IMR-90 (cell line): ENCODE measurements around the gene USP32. TPM values are rescaled to one million over a fixed set of nuclear protein-coding genes. Genes with fewer than 3 reads are reported as not detected.

Experiments
- ATAC-seq: fragments of 200-7000 bp; cut with Tn5 transposase; 2 replicates; pipeline ENCODE4 v1.9.1; 2020; ENCODE audit warnings: low read depth, mild to moderate bottlenecking, moderate library complexity
- BruUV-seq: library from RNA; stranded (reverse); fragments of 400-500 nt; replicated peaks from 2 replicates; lab custom pipeline; 2021; lab: Mats Ljungman, UMichigan
- CTCF ChIA-PET: fragments of 300-600 bp; formaldehyde crosslinking; extraction: SDS; loops from one replicate; lab custom pipeline; 2021; ENCODE audit warnings: antibody characterized with exemption; lab: Yijun Ruan, JAX
- POLR2A ChIA-PET: fragments of 300-600 bp; sonication (Branson Sonifier 250); formaldehyde crosslinking; loops from one replicate; lab custom pipeline; 2022; ENCODE audit warnings: antibody characterized with exemption; ENCODE audit not compliant: unreplicated experiment; lab: Charles Lee
- DNase-seq: peaks from one replicate; pipeline ENCODE4 v3.0.0; 2013
- H2AFZ ChIP-seq: replicated peaks from 2 replicates; pipeline ENCODE3; 2013; ENCODE audit warnings: low read length, mild to moderate bottlenecking; ENCODE audit not compliant: poor library complexity
- H2AK5ac ChIP-seq: 2 replicates; pipeline ENCODE4 v1.6.1; 2013; ENCODE audit warnings: low read depth, low read length, inconsistent platforms
- H2AK9ac ChIP-seq: replicated peaks from 2 replicates; pipeline ENCODE3; 2013; ENCODE audit warnings: mild to moderate bottlenecking, low read depth, low read length, moderate library complexity; ENCODE audit not compliant: poor library complexity
- H2BK120ac ChIP-seq: 2 replicates; pipeline ENCODE4 v1.6.1; 2013; ENCODE audit warnings: low read depth, low read length, inconsistent platforms
- H2BK15ac ChIP-seq: 3 replicates; pipeline ENCODE4 v1.6.1; 2013; ENCODE audit warnings: low read depth, low read length, inconsistent platforms
- H2BK20ac ChIP-seq: 2 replicates; pipeline ENCODE4 v1.6.1; 2013; ENCODE audit warnings: low read depth, mild to moderate bottlenecking, inconsistent platforms, low read length, moderate library complexity
- H2BK5ac ChIP-seq: 2 replicates; pipeline ENCODE4 v1.6.1; 2013; ENCODE audit warnings: mild to moderate bottlenecking, low read depth, low read length, inconsistent platforms; ENCODE audit not compliant: poor library complexity, severe bottlenecking
- H3K14ac ChIP-seq: replicated peaks from 2 replicates; pipeline ENCODE4 v1.6.1; 2013; ENCODE audit warnings: low read depth, low read length, inconsistent platforms
- H3K18ac ChIP-seq: 2 replicates; pipeline ENCODE4 v1.6.1; 2013; ENCODE audit warnings: low read depth, low read length, control low read depth
- H3K23ac ChIP-seq: 2 replicates; pipeline ENCODE4 v1.6.1; 2013; ENCODE audit warnings: low read depth, low read length, inconsistent platforms
- H3K27ac ChIP-seq: 2 replicates; pipeline ENCODE4 v1.5.1; 2013; ENCODE audit warnings: mild to moderate bottlenecking, control low read depth, low read length; ENCODE audit not compliant: insufficient read depth
- H3K27me3 ChIP-seq: 2 replicates; pipeline ENCODE4 v1.6.1; 2013; ENCODE audit warnings: low read length; ENCODE audit not compliant: control insufficient read depth, insufficient read depth
- H3K36me3 ChIP-seq: 2 replicates; pipeline ENCODE4 v1.6.1; 2013; ENCODE audit warnings: low read length, mixed read lengths; ENCODE audit not compliant: control insufficient read depth, insufficient read depth
- H3K4ac ChIP-seq: 2 replicates; pipeline ENCODE4 v1.6.1; 2013; ENCODE audit warnings: low read depth, low read length, inconsistent platforms
- H3K4me1 ChIP-seq: 2 replicates; pipeline ENCODE4 v1.6.1; 2013; ENCODE audit warnings: low read length, mixed read lengths; ENCODE audit not compliant: control insufficient read depth, insufficient read depth
- H3K4me2 ChIP-seq: 2 replicates; pipeline ENCODE4 v1.6.1; 2013; ENCODE audit warnings: low read depth, mild to moderate bottlenecking, control low read depth, low read length, moderate library complexity
- H3K4me3 ChIP-seq: 2 replicates; pipeline ENCODE4 v1.5.1; 2013; ENCODE audit warnings: low read depth, mild to moderate bottlenecking, control low read depth, low read length, moderate library complexity; ENCODE audit not compliant: insufficient read depth
- H3K56ac ChIP-seq: 2 replicates; pipeline ENCODE4 v1.6.1; 2013; ENCODE audit warnings: low read length, inconsistent platforms; ENCODE audit not compliant: insufficient read depth; ENCODE audit errors: extremely low read depth
- H3K79me1 ChIP-seq, 2 experiments: 2 replicates each; pipeline ENCODE4 v1.6.1; 2013; ENCODE audit warnings: low read length in 2 of 2, inconsistent platforms in 1 of 2, low read depth in 1 of 2
- H3K9ac ChIP-seq: 2 replicates; pipeline ENCODE4 v1.6.1; 2013; ENCODE audit warnings: low read depth, low read length, control low read depth
- H3K9me1 ChIP-seq: 2 replicates; pipeline ENCODE4 v1.6.1; 2013; ENCODE audit warnings: low read length, inconsistent platforms; ENCODE audit not compliant: insufficient read depth
- H3K9me3 ChIP-seq: 2 replicates; pipeline ENCODE4 v1.6.1; 2013; ENCODE audit warnings: low read length; ENCODE audit not compliant: control insufficient read depth, insufficient read depth
- H4K20me1 ChIP-seq: 2 replicates; pipeline ENCODE4 v1.6.1; 2013; ENCODE audit warnings: low read length, inconsistent platforms; ENCODE audit not compliant: insufficient read depth
- H4K5ac ChIP-seq: 2 replicates; pipeline ENCODE4 v1.6.1; 2013; ENCODE audit warnings: mild to moderate bottlenecking, low read depth, low read length, control low read depth
- H4K8ac ChIP-seq, 2 experiments: 2 replicates each; pipeline ENCODE4 v1.6.1; 2013; ENCODE audit warnings: low read depth in 2 of 2, low read length in 2 of 2, control low read depth in 1 of 2, inconsistent platforms in 1 of 2
- H4K91ac ChIP-seq: 2 replicates; pipeline ENCODE4 v1.6.1; 2013; ENCODE audit warnings: low read depth, low read length, inconsistent platforms; ENCODE audit not compliant: insufficient read depth
- BHLHE40 ChIP-seq: fragments of 150-350 bp; IDR thresholded peaks from 2 replicates; pipeline ENCODE4 v1.6.1; 2016; ENCODE audit warnings: mild to moderate bottlenecking, low read depth, low read length
- CEBPB ChIP-seq: IDR thresholded peaks from 2 replicates; pipeline ENCODE4 v1.6.1; 2012; ENCODE audit warnings: low read depth, low read length, improper control_type of control experiment
- CHD1 ChIP-seq: IDR thresholded peaks from 2 replicates; pipeline ENCODE4 v1.6.1; 2012; ENCODE audit warnings: low read depth, low read length, improper control_type of control experiment
- CTCF ChIP-seq: conservative IDR thresholded peaks from 2 replicates; pipeline ENCODE4 v1.5.1; 2012; ENCODE audit warnings: mild to moderate bottlenecking, low read depth, low read length, improper control_type of control experiment
- ELK1 ChIP-seq: fragments of 150-350 bp; IDR thresholded peaks from 2 replicates; pipeline ENCODE4 v1.6.1; 2016; ENCODE audit warnings: low read depth, mild to moderate bottlenecking, low read length, moderate library complexity, borderline replicate concordance
- FOS ChIP-seq: fragments of 150-350 bp; IDR thresholded peaks from 2 replicates; pipeline ENCODE4 v1.6.1; 2016; ENCODE audit warnings: low read depth, low read length
- MAFK ChIP-seq: IDR thresholded peaks from 2 replicates; pipeline ENCODE4 v1.6.1; 2012; ENCODE audit warnings: low read depth, low read length, improper control_type of control experiment
- MAZ ChIP-seq: IDR thresholded peaks from 2 replicates; pipeline ENCODE4 v1.6.1; 2012; ENCODE audit warnings: low read depth, mild to moderate bottlenecking, low read length, improper control_type of control experiment, moderate library complexity, borderline replicate concordance
- MXI1 ChIP-seq: IDR thresholded peaks from 2 replicates; pipeline ENCODE4 v1.6.1; 2012; ENCODE audit warnings: low read depth, mild to moderate bottlenecking, low read length, moderate library complexity, borderline replicate concordance
- NFE2L2 ChIP-seq: fragments of 150-350 bp; IDR thresholded peaks from 2 replicates; pipeline ENCODE4 v1.6.1; 2016; ENCODE audit warnings: low read depth, mild to moderate bottlenecking, low read length
- POLR2A ChIP-seq: IDR thresholded peaks from 2 replicates; pipeline ENCODE4 v1.6.1; 2012; ENCODE audit warnings: mild to moderate bottlenecking, low read depth, low read length
- RAD21 ChIP-seq: IDR thresholded peaks from 2 replicates; pipeline ENCODE4 v1.6.1; 2012; ENCODE audit warnings: low read length, improper control_type of control experiment
- RCOR1 ChIP-seq: IDR thresholded peaks from 2 replicates; pipeline ENCODE4 v1.6.1; 2012; ENCODE audit warnings: mild to moderate bottlenecking, low read length, improper control_type of control experiment; ENCODE audit not compliant: insufficient replicate concordance
- RFX5 ChIP-seq: IDR thresholded peaks from 2 replicates; pipeline ENCODE4 v1.8.0; 2012; ENCODE audit warnings: low read depth, mild to moderate bottlenecking, low read length, moderate library complexity
- SMC3 ChIP-seq: fragments of 150-350 bp; IDR thresholded peaks from 2 replicates; pipeline ENCODE4 v1.6.1; 2016; ENCODE audit warnings: low read depth, mild to moderate bottlenecking, antibody characterized with exemption, low read length, moderate library complexity
- USF2 ChIP-seq: fragments of 150-350 bp; IDR thresholded peaks from 2 replicates; pipeline ENCODE4 v1.6.1; 2017; ENCODE audit warnings: mild to moderate bottlenecking, antibody characterized with exemption, low read length, low read depth
- WGBS, 2 experiments: methylation state at CpG; one replicate each; pipeline versions ENCODE4 v1.1.5 to v1.1.7; 2013; ENCODE audit warnings: missing lambda C conversion rate in 2 of 2; ENCODE audit not compliant: insufficient read length in 1 of 2; ENCODE audit errors: extremely low coverage in 2 of 2; 5-methylcytosine and 5-hydroxymethylcytosine counted together
- dilution Hi-C: fragments of 300-500 bp; cut with HindIII; formaldehyde crosslinking; loops from one replicate; pipeline ENCODE4 v1.14.3; 2018; ENCODE audit warnings: low sequenced_read_pairs; ENCODE audit not compliant: unreplicated experiment
- in situ Hi-C: fragments of 300-500 bp; cut with MboI; formaldehyde crosslinking; loops from 3 replicates; pipeline ENCODE4 v1.14.3; 2019; ENCODE audit warnings: low sequenced_read_pairs, inconsistent platforms, mixed read lengths
- intact Hi-C: fragments of 100-400 bp; cut with micrococcal nuclease; formaldehyde crosslinking; loops from 2 replicates; pipeline ENCODE4 v1.10.0; 2022
- polyA plus RNA-seq, 3 experiments: library from polyadenylated mRNA; depleted of rRNA; stranded (reverse); fragments of >200 nt; gene quantifications; 2 replicates each; pipeline ENCODE4 v1.2.3, GENCODE V29; 2012; ENCODE audit warnings: low replicate concordance in 1 of 3
- total RNA-seq: library from RNA; depleted of rRNA; stranded (reverse); fragments of >200 nt; gene quantifications from 2 replicates; pipeline ENCODE4 v1.2.3, GENCODE V29; 2012

The USP32 gene
- total and polyA plus RNA-seq, 2 of the 4 experiments (the other 2 are of a cell fraction) = 16.8 to 46.8 TPM

DNA sequence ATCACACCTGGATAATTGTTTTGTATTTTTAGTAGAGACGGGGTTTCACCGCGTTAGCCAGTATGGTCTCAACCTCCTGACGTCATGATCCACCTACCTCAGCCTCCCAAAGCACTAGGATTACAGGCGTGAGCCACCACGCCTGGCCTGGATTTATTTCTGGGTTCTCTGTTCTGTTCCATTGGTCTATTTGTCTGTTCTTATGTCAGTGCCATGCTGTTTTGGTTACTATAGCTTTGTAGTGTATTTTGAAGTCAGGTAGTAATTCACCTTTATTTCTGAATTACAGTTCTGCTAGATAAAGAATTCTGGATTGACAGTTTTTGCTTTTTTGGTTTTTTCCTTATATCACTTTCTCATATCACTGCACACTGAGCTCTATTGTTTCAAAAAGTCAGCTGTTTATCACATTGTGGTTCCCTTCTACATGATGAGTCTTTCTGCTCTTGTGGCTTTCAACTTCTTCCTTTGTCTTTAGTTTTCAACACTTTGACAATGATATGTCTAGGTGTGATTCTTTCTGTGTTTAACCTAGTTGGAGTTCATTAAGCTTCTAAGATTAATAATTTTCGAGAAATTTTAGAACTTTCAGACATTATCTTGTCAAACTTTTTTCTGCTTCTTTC is 144.0 kb downstream of the USP32 start:
- no peak for TF ChIP-seq CTCF
- TF ChIP-seq CHD1 = no peak
- TF ChIP-seq RCOR1 = no peak
- TF ChIP-seq POLR2A = no peak
- no peak for TF ChIP-seq FOS
- TF ChIP-seq USF2 = no peak
- no peak for TF ChIP-seq SMC3
- no peak for TF ChIP-seq RFX5
- no peak for TF ChIP-seq MXI1
- TF ChIP-seq MAZ = no peak
- no peak for TF ChIP-seq MAFK
- TF ChIP-seq ELK1 = no peak
- no peak for TF ChIP-seq RAD21
- TF ChIP-seq CEBPB = no peak
- TF ChIP-seq BHLHE40 = no peak
- TF ChIP-seq NFE2L2 = no peak
- Histone ChIP-seq H3K9me1 (peaks cover 9% of the 10 kb centered on the region; the same call in 1 of the 2 replicates), H3K27ac (no peak overlapping the region; the same call in 1 of the 2 replicates), H4K91ac (no peak overlapping the region), H3K18ac (peak overlapping the region; percentile 90), H3K9ac (no peak overlapping the region), H4K8ac (no peak overlapping the region), H2BK20ac (no peak overlapping the region), H3K27me3 (no peaks in the 10 kb centered on the region), H3K56ac (no peak overlapping the region), H3K79me1 (peaks cover 0 to 10% of the 10 kb centered on the region in 2 experiments; a peak in 3 of 4 replicates), H4K20me1 (no peaks in the 10 kb centered on the region), H2AFZ (no peak overlapping the region), H3K36me3 (peaks cover 7% of the 10 kb centered on the region), H2BK120ac (no peak overlapping the region), H3K14ac (no peak overlapping the region), H3K4me3 (no peak overlapping the region), H4K5ac (peak overlapping the region; percentile 68; the same call in 1 of the 2 replicates), H2AK5ac (no peak overlapping the region), H3K4me1 (peaks cover 3% of the 10 kb centered on the region), H2BK5ac (peak overlapping the region; percentile 10), H3K9me3 (peaks cover 2% of the 10 kb centered on the region), H3K23ac (no peak overlapping the region), H2BK15ac (0 out of 3 replicates have a peak overlapping the region, but pooled peaks have one; percentile 52), H3K4me2 (no peak overlapping the region), H2AK9ac (no peak overlapping the region), H3K4ac (no peak overlapping the region)
- no CpG with 5 or more reads among the region's 7 CpGs for WGBS, 2 experiments
- CTCF ChIA-PET = no interaction called here
- DNase-seq = no peak
- intact Hi-C loops (no loop called here), in situ Hi-C loops (no loop called here), dilution Hi-C loops (no loop called here)
- ATAC-seq = no peak
- no TSS peak for BruUV-seq
- POLR2A ChIA-PET = no interaction called here
